Liver (tissue), 9 donors: ENCODE results near the gene MAPKAP1. TPM values are rescaled to one million over a fixed set of nuclear protein-coding genes. Genes with fewer than 3 reads are reported as not detected.

Source experiments
- DNase-seq: peaks from one replicate; pipeline ENCODE4 v3.0.0-alpha.2; 2017; ENCODE audit warnings: low spot score
- H3K27ac ChIP-seq, 2 donors: one replicate each; pipeline ENCODE4 v1.7.0; 2013; ENCODE audit warnings: inconsistent platforms in 2 of 2, low read length in 2 of 2, control low read depth in 1 of 2, low read depth in 1 of 2, mild to moderate bottlenecking in 1 of 2
- H3K27me3 ChIP-seq, 4 donors: one replicate each; pipeline versions ENCODE4 v1.6.1 to v1.7.0; 2013; ENCODE audit warnings: low read length in 3 of 4, inconsistent platforms in 1 of 4, mild to moderate bottlenecking in 1 of 4, moderate library complexity in 1 of 4; ENCODE audit not compliant: control insufficient read depth in 4 of 4, insufficient read depth in 4 of 4
- H3K36me3 ChIP-seq, 4 donors: one replicate each; pipeline versions ENCODE4 v1.6.1 to v1.7.0; 2013; ENCODE audit warnings: low read length in 3 of 4, mild to moderate bottlenecking in 3 of 4, low read depth in 1 of 4, moderate library complexity in 1 of 4; ENCODE audit not compliant: control insufficient read depth in 4 of 4, insufficient read depth in 3 of 4
- H3K4me1 ChIP-seq, 4 donors: one replicate each; pipeline versions ENCODE4 v1.6.1 to v1.7.0; 2013; ENCODE audit warnings: low read length in 3 of 4, mild to moderate bottlenecking in 3 of 4, moderate library complexity in 1 of 4; ENCODE audit not compliant: control insufficient read depth in 4 of 4, insufficient read depth in 4 of 4
- H3K4me3 ChIP-seq, 3 donors: one replicate each; pipeline versions ENCODE4 v1.6.1 to v1.7.0; 2013; ENCODE audit warnings: low read length in 3 of 3, control low read depth in 1 of 3, low read depth in 1 of 3, mild to moderate bottlenecking in 1 of 3
- H3K9ac ChIP-seq, 2 donors: one replicate each; pipeline ENCODE4 v1.7.0; 2013; ENCODE audit warnings: low read length in 2 of 2, mild to moderate bottlenecking in 2 of 2, moderate library complexity in 2 of 2, control low read depth in 1 of 2, low read depth in 1 of 2
- H3K9me3 ChIP-seq, 4 donors: one replicate each; pipeline versions ENCODE4 v1.6.1 to v1.7.0; 2013; ENCODE audit warnings: low read length in 3 of 4; ENCODE audit not compliant: control insufficient read depth in 4 of 4
- ATF3 ChIP-seq: IDR thresholded peaks from 2 replicates; pipeline ENCODE4 v1.6.1; 2016; ENCODE audit warnings: antibody characterized with exemption
- CTCF ChIP-seq: fragments of 150-350 bp; IDR thresholded peaks from 2 replicates; pipeline ENCODE4 v1.5.1; 2017; ENCODE audit warnings: improper control_type of control experiment, low read depth, low read length; ENCODE audit not compliant: missing input control
- EGR1 ChIP-seq, 2 donors: IDR thresholded peaks; 2 replicates each; pipeline ENCODE4 v1.6.1; 2016 to 2018; ENCODE audit warnings: antibody characterized with exemption in 2 of 2, low read depth in 2 of 2
- FOXA1 ChIP-seq: IDR thresholded peaks from 2 replicates; pipeline ENCODE4 v1.6.1; 2016; ENCODE audit warnings: antibody characterized with exemption
- FOXA2 ChIP-seq: IDR thresholded peaks from 2 replicates; pipeline ENCODE4 v1.6.1; 2016; ENCODE audit warnings: antibody characterized with exemption
- GABPA ChIP-seq, 2 donors: IDR thresholded peaks in 1 of 2; conservative IDR thresholded peaks in 1 of 2; 2 replicates each; pipeline ENCODE4 v1.6.1; 2016; ENCODE audit warnings: antibody characterized with exemption in 2 of 2, mild to moderate bottlenecking in 1 of 2, moderate library complexity in 1 of 2
- HNF4A ChIP-seq, 2 donors: conservative IDR thresholded peaks; 2 replicates each; pipeline ENCODE4 v1.6.1; 2016; ENCODE audit warnings: antibody characterized with exemption in 2 of 2, mild to moderate bottlenecking in 2 of 2
- HNF4G ChIP-seq: IDR thresholded peaks from 2 replicates; pipeline ENCODE4 v1.6.1; 2016; ENCODE audit warnings: antibody characterized with exemption
- JUND ChIP-seq, 2 donors: IDR thresholded peaks; 2 replicates each; pipeline ENCODE4 v1.6.1; 2016; ENCODE audit warnings: antibody characterized with exemption in 2 of 2
- MAX ChIP-seq: IDR thresholded peaks from 2 replicates; pipeline ENCODE4 v1.6.1; 2016; ENCODE audit warnings: antibody characterized with exemption
- RAD21 ChIP-seq, 2 donors: IDR thresholded peaks; 2 replicates each; pipeline ENCODE4 v1.6.1; 2016; ENCODE audit warnings: antibody characterized with exemption in 2 of 2, mild to moderate bottlenecking in 2 of 2
- REST ChIP-seq: IDR thresholded peaks from 2 replicates; pipeline ENCODE4 v1.6.1; 2016; ENCODE audit warnings: antibody characterized with exemption, mild to moderate bottlenecking
- RXRA ChIP-seq, 2 donors: IDR thresholded peaks; 2 replicates each; pipeline ENCODE4 v1.6.1; 2017 to 2018; ENCODE audit warnings: antibody characterized with exemption in 2 of 2, mild to moderate bottlenecking in 1 of 2
- SP1 ChIP-seq: IDR thresholded peaks from 2 replicates; pipeline ENCODE4 v1.6.1; 2018; ENCODE audit warnings: antibody characterized with exemption, mild to moderate bottlenecking
- TAF1 ChIP-seq: conservative IDR thresholded peaks from 2 replicates; pipeline ENCODE4 v1.6.1; 2016; ENCODE audit warnings: antibody characterized with exemption, mild to moderate bottlenecking
- YY1 ChIP-seq: IDR thresholded peaks from 2 replicates; pipeline ENCODE4 v1.6.1; 2016; ENCODE audit warnings: antibody characterized with exemption, mild to moderate bottlenecking
- ZBTB33 ChIP-seq: IDR thresholded peaks from 2 replicates; pipeline ENCODE4 v1.6.1; 2016; ENCODE audit warnings: antibody characterized with exemption
- WGBS: extraction: QIAGEN DNeasy Blood & Tissue Kit; methylation state at CpG from one replicate; pipeline ENCODE4 v1.1.7; 2013; 5-methylcytosine and 5-hydroxymethylcytosine counted together
- polyA plus RNA-seq, 2 donors: library from polyadenylated mRNA; stranded (reverse) in 1 of 2; unstranded in 1 of 2; fragments of 200-250 nt in 1 of 2; fragments of >200 nt in 1 of 2; fragmentation: Nextera tagmentation in 1 of 2; extraction: Ambion mirVana in 1 of 2; gene quantifications; one replicate each; pipeline versions ENCODE4 v1.2.1 to v1.2.3, GENCODE V29; 2013 to 2015
- total RNA-seq, 2 donors: library from RNA; depleted of rRNA; stranded (reverse); fragments of >200 nt; gene quantifications; one replicate each; pipeline ENCODE4 v1.2.3, GENCODE V29; 2014
- donor health status: healthy.
- donor health status: healthy.
- donor health status: healthy.
- donor health status: healthy.
- donor health status: healthy.

The MAPKAP1 gene
- total and polyA plus RNA-seq, 4 donors: 23.6 to 55.9 (median 32.7) TPM

GRCh38 chr9:125421166-125421565 lies 285.8 kb downstream of the MAPKAP1 start:
- H3K36me3 ChIP-seq: no peaks in the 10 kb centered on the region
- WGBS: 93% methylated on average over 6 of the region's 6 CpGs
- no peak overlapping the region for H3K27ac ChIP-seq
- no peaks in the 10 kb centered on the region for H3K9me3 ChIP-seq
- TF ChIP-seq TAF1 (no peak), RAD21 (IDR thresholded peaks at IDR 0.05) (no peak), YY1 (no peak), RXRA (IDR thresholded peaks at IDR 0.05) (no peak), JUND (IDR thresholded peaks at IDR 0.05) (no peak), ATF3 (no peak), FOXA2 (no peak), GABPA (IDR thresholded peaks at IDR 0.05 in 1 of 2, conservative IDR thresholded peaks at IDR 0.05 in 1 of 2) (no peak), REST (no peak), MAX (no peak), SP1 (no peak), FOXA1 (no peak), ZBTB33 (no peak), CTCF (no peak), HNF4A (conservative IDR thresholded peaks at IDR 0.05) (no peak), HNF4G (no peak), EGR1 (IDR thresholded peaks at IDR 0.05; ENCODE audit: low read depth in 2 of 2) (no peak)
- no peak for DNase-seq
- H3K4me3 ChIP-seq: no peak overlapping the region
- no peaks in the 10 kb centered on the region for H3K27me3 ChIP-seq
- H3K4me1 ChIP-seq: no peaks in the 10 kb centered on the region
- H3K9ac ChIP-seq: no peak overlapping the region

GRCh38 chr9:125418404-125418803 lies 288.6 kb downstream of the MAPKAP1 start:
- Histone ChIP-seq H3K27ac (no peak overlapping the region), H3K4me3 (no peak overlapping the region), H3K9me3 (no peaks in the 10 kb centered on the region), H3K36me3 (no peaks in the 10 kb centered on the region), H3K4me1 (no peaks in the 10 kb centered on the region), H3K9ac (no peak overlapping the region), H3K27me3 (no peaks in the 10 kb centered on the region)
- DNase-seq: no peak
- 91% methylated on average over 3 of the region's 3 CpGs for WGBS
- TF ChIP-seq ZBTB33: no peak
- no peak for TF ChIP-seq REST
- no peak for TF ChIP-seq FOXA2
- no peak for TF ChIP-seq JUND (IDR thresholded peaks at IDR 0.05)
- no peak for TF ChIP-seq FOXA1
